KG1 (cell line): ENCODE data around the gene LRIF1.
"Not testable (repeated sequence)": the region's sequence is repeated elsewhere in the genome, so short reads cannot be mapped to it uniquely, and the experiment has no call there.

Experiments
- DNase-seq: peaks from one replicate; lab custom pipeline; 2025; lab: John Stamatoyannopoulos, UW

Gene LRIF1

DNA sequence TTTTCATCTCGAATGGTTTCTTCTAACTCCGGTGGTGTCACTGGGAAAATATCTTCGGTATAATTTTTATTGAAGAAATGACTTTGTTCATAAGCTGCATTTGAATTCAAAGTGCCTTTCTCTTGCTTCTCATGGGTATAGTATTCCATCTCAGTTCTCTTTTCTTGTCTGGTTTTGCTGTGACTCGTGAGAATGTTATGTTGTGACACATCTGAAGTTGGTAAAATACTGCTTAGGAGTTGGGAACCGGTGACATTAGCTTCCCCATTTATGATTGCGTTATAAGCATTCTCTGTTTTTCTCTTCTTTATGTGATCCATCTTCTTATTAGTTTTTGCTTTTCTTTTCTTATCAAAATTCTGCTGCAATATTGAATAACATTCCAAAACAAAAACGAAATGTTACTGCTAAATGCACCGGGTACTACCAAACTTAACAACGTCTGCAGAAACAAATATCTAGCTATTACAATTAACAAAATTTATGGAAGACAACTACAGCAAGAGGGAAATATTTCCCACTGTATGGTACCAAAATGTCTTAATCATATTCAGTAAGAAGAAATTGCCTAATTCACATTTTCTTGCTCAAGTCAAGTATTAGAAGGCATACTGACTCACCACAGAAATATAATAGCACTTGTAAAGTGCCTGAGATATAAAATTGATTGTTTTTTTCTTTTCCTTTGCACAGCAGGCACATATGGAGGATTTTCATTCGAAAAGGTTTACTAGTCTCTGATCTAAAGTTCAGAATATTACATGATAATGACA lies 15.5 kb downstream of the LRIF1 start:
- no peak for DNase-seq

DNA sequence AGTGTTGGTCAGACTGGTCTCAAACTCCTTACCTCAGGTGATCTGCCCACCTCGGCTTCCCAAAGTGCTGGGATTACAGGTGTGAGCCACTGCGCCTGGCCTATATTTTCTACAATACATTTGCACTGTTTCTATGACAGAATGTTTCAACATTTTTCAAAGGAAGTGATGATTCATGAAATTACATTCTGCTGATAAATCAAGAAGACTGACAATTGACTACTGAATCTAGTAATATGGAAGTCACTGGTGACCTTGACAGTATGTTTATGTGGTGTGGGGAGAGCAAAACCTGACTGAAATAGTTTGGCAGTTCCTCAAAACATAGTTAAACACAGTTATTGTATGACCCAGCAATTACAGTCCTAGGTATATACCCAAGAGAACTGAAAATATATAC lies 18.1 kb downstream of the LRIF1 start:
- no peak for DNase-seq

DNA sequence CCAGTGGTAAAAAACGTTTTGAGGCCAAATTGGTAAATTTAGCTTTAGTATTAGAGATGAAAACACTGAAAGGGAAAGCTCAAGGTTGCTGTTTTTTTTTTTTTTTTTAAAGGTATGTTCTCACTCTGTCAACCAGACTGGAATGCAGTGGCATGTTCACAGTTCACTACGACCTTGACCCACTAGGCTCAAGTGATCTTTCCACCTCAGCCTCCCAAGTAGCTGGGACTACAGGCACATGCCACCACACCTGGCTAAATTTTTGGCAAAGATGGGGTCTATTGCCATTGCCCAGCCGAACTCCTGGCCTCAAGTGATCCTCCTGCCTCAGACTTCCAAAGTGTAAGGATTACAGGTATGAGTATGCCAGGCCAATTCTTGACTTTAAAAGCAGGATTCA lies 18.9 kb downstream of the LRIF1 start:
- no peak for DNase-seq

DNA sequence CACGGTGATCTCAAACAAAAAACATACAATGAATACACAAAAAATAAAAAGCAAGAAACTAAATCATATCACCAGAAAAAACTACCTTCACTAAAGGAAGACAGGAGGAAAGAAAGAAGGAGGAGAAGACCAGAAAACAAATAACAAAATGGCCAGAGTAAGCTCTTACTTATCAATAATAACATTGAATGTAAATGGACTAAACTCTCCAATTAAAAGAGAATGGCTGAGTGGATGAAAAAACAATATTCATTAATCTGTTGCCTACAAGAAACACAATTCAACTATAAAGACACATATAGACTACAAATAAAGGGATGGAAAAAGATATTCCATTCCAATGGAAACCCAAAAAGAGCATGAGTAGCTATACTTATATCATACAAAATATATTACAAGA lies 27.2 kb downstream of the LRIF1 start:
- DNase-seq = no peak

DNA sequence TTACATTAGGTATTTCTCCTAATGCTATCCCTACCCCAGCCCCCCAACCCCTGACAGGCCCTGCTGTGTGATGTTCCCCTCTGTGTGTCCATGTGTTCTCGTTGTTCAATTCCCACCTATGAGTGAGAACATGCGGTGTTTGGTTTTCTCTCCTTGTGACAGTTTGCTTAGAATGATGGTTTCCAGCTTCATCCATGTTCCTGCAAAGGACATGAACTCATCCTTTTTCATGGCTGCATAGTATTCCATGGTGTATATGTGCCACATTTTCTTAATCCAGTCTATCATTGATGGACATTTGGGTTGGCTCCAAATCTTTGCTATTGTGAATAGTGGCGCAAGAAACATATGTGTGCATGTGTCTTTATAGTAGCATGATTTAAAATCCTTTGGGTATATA lies 32.6 kb downstream of the LRIF1 start:
- DNase-seq = not testable (repeated sequence)

DNA sequence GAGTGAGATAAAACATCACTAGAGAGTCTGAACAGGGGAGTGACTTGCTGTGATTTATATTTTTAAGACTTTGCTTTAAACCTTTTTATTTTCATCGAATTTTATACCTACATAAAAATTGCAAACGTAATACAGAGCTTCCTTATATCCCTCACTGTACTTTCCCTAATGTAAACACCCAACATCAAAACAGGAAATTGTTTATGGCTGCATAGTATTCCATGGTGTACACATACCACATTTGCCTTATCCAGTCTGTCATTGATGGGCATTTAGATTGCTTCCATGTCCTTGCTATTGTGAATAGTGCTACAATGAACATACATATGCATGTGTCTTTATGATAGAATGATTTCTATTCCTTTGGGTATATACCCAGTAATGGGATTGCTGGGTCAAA lies 34.8 kb downstream of the LRIF1 start:
- DNase-seq = no peak

DNA sequence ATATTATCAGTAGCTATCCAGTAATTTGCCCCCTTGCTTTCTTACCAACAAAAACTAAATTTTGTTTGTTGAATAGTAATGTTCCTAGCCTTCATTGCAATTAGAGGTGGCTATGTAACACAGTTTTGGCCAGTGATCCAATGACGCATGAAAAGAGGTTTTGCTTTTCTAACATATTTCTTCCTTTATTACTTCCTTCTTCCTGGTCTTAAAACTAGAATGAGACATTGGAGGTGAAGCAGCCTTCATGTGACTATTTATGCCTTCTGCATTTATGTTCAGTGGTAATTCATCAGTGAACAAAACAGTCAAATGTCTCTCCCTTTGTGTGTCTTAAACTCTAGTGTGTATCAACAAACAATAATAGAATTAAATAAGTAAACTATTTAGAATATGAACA lies 35.5 kb downstream of the LRIF1 start:
- no peak for DNase-seq

DNA sequence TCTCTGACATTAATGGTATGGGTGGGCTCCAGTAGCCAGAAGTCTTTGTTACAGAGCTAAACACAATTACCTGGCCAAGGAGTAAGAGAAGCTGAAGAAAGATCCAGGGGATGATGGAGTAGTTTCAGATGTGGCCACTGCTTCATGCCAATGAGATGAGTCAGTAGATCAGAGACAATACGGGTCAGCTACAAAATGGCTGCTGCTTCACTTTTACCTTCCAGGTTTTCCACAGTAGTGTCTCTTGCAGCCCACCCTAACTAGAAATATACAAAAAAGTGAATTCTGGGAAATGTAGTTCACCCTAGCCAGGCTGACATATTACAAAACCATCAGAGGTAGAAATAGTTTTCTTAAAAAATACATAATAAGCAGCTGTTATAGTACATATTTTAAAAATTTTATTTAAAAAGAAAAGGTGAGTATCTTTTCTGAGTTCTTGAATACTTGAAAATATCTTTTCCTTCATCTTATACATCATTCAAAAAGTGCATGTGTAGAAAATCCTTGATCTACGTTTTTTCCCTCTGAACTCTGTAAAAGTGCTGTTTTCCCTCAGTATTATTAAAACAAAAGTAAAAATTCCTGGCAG lies 36.1 kb downstream of the LRIF1 start:
- DNase-seq = no peak

DNA sequence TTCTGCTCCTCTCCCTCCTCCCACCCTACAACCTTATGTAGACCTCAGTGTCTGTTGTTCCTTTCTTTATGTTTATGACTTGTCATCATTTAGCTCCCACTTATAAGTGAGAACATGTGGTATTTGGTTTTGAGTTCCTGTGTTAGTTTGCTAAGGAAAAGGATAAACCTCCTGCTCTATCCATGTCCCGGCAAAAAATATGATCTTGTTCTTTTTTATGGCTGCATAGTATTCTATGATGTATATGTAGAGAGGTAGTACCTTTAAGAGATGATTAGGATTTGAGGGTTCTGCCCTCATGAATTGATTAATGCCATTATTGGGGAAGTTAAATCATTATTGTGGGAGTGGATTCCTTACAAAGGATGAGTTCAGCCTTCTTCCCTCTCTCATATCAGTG lies 41.8 kb downstream of the LRIF1 start:
- no peak for DNase-seq

DNA sequence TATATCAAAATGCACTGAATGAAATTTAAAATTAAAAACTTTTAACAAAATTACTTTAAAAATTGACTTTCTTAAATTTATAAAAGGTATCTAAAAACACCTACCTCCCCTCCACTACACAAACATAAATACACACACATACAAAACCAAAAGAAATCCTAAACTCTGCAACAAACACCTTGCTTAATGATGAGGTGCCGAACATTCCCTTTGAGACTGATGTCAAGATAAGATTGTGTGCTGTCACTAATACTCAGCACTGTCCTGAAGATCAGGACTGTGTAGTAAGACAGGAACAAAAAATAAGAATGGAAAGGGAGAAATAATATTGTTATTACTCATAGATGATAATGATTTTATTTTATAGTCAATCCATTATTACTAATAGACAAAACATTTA lies 45.7 kb downstream of the LRIF1 start:
- no peak for DNase-seq

DNA sequence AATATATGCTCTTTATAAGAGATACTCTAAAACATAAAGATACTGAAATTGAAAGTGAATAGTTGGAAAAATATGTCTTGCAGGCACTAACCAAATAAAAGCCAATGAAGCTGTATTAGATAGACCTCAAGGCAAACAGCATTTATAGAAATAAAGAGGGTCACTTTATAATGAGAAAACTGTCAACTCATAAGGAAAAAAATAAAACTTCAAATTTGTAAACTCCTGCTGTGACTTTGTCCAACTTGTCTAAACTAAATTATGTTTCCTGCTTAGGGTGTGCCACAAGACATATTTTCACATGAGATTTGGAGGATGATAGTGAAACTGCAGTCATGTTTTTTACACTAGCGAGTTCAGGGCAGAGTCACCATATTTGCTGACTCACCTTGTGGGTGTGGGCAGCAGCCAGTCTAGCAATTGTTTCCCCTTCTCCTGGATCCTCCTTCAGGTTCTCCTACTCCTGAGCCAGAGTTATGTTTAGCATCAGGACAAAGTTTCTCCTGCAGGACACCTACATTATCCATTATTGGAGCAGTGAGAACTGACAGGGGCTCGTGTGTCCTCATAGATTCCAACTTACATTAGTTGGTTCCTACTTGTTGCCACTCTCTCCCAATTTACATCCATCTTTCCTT lies 46.9 kb downstream of the LRIF1 start:
- peak; percentile 43 for DNase-seq

DNA sequence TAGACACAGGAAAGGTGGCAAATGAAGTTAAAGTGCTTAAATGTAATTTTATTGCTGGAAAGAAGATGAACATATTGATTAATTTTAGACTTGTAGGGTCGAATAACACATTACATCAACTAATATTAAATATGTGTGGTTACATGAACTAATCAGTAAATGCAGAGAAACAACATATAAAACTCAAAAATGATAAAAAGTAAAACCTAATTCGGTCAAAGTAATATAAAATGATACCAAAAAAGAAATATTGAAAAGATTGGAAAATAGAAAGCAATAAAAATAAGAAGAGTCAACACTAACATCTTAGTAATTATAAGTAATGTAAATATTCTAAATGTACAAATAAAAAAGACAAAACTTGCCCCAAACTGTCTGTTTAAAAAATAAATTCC lies 47.5 kb downstream of the LRIF1 start:
- DNase-seq = no peak

DNA sequence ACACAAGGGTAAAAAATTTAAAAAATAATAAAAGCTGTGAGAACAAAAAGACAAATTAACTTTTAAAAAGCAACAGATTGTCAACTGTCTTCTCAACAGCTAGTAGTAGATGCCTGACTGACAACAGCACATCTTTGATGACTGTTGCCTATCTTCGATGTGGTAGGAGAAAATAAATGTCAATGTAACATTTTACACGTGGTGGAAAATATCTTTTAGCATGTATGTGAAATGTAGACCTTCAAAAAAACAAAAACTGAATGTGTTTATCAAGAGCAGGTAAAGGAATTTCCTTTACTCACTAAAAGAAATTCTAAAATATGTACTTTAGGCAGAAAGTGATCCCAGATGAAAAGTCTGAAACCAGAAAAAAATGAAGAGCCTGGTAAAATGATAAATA lies 47.9 kb downstream of the LRIF1 start:
- no peak for DNase-seq

DNA sequence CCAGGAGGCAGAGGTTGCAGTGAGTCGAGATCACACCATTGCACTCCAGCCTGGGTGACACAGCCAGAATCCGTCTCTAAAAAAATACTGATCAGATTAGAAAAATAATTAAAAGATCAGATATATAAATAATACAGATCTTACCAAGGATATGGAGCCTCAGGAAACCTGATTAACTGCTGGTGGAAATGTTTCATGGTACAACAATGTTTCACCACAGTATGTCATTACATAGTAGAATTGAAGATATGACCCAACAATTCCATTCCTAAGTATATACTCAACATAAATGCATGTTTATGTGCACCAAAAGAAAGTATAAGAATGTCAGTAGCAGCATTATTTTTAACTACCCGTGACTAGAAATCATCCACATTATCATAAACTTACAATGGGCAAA lies 49.0 kb downstream of the LRIF1 start:
- DNase-seq = no peak

DNA sequence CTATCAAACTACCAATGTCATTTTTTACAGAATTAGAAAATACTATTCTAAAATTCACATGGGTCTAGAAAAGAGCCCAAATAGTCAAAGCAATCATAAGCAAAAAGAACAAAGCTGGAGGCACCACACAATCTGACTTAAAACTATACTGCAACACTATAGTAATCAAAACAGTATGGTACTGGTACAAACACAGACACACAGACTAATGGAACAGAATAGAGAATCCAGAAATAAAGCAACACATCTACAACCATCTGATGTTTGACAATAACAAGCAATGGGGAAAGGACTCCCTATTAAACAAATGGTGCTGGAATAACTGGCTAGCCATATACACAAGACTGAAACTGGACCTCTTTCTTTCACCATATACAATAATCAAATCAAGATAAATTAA lies 50.9 kb downstream of the LRIF1 start:
- no peak for DNase-seq

DNA sequence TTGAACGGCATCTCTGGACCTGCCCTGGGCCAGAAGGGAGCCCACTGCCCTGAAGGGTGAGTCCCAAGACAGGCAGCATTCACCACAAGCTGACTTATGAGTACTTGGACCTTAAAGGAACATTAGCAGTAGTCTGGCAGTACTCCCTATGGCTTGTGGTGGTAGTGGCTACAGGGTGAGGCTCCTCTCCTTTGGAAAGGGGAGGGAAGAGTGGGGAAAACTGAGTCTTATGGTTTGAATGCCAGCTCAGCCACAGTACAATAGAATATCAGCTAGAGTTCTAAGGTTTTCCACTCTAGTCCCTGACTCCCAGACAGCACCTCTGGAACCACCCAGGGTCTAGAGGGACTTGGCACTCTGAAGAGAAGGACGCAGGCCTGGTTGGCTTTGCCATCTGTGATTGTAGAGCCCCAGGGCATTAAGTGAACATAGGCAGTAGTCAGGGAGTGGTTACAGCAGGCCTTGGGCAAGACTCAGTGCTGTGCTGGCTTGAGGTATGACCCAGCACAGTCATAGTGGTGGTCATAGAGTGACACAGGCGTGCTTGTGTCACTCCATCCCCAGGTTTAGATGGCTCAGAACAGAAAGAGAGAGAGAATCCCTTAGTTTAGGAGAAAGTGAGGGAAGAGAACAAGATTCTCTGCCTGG lies 59.7 kb downstream of the LRIF1 start:
- DNase-seq = no peak

DNA sequence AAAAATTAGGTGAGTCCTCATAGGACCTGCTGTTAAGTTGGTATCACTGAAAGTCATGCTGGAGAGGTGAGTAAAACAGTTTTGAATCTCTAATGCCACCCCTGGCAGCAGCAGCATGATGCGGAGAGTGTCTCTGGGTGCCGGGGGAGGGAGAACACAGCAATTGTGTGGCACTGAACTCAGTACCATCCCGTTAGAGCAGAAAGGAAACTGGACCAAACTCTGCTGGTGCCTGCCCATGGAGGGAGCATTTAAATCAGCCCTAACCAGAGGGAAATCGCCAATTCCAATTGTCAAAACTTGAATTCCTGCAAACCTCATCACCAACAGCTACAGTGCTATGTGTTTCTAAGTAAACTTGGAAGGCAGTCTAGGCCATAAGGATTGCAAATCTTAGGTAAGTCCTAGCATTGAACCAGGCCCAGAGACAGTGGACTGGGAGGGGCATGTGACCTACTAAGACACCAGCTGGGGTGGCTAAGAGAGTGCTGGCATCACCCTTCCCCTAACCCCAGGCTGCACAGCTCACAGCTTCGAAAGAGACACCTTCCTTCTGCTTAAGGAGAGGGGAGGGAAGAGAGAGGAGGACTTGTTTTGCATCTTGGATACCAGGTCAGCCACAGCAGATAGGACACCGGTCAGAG lies 60.8 kb downstream of the LRIF1 start:
- no peak for DNase-seq

DNA sequence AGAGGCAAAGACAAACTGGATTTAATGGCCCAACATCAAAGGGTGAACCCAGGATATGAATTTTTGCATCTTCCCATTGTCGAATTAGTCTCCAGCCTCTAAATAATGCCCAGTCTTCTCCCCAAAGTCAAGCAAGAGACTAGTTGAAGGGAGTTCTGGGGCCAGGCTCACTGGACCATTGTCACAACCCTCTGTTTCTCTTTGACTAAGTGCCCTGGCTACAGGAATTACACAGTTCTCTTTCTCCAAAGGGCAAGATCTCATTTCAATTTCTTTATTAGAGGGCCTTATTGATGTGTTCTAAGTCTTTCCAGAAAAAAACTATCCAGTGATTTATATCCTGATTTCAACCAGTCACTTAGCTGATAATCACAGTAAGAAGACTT lies 64.3 kb downstream of the LRIF1 start:
- no peak for DNase-seq

DNA sequence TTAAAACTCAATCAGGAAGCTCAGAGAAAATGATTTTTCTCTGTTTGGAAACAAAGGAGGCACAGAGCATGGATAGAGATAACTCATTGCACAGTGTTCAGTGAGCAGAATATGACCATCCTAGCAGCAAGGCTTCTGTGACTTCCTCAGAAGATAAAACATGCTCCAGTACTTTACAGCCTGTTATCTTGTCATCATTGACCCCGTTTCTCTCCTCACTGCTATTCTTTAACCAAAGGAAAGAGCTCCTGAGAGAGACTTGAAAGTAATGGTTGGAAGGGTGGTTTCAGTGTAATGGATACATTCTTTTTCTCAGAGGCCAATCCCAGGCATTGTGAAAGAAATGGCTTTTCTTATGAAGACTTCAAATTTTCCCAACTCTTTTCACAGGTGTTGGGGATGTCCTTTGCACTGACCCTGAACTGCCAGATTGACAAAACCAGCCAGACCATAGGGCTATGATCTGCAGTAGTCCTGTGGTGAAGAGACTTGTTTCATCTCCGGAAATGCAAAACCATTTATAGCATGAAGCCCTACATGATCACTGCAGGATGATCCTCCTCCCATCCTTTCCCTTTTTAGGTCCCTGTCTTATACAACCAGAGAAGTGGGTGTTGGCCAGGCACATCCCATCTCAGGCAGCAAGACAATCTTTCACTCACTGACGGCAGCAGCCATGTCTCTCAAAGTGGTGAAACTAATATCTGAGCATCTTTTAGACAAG lies 64.8 kb downstream of the LRIF1 start:
- DNase-seq = no peak

DNA sequence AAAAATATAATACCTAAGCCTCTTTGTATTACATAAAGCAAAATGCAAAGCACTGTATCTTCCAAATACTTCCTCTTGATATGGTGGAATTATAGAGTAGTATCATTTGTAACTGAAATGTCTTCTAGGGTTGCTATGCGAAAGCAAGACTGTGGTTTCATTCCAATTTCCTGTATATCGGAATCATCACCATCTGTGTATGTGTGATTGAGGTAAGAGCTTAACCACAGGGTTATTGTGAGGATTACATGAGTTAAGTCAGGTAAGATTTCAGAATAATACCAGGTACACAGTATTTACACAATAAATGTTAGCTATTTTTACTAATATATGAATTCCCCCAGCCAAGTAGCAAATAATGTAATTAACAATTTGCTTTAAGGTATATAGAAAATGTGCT lies 66.0 kb downstream of the LRIF1 start:
- DNase-seq = no peak
